HepG2 (cell line): ENCODE data around the gene TEX22. TPM values are rescaled to one million over a fixed set of nuclear protein-coding genes. Genes with fewer than 3 reads are reported as not detected.

Source experiments
- ATAC-seq: fragments of 200-7000 bp; cut with Tn5 transposase; 3 replicates; pipeline ENCODE4 v1.9.1; 2020; ENCODE audit warnings: mild to moderate bottlenecking, moderate library complexity
- BruUV-seq: library from RNA; stranded (reverse); fragments of 400-500 nt; replicated peaks from 2 replicates; lab custom pipeline; 2021; lab: Mats Ljungman, UMichigan
- CTCF ChIA-PET: fragments of 300-600 bp; formaldehyde crosslinking; extraction: SDS; loops from one replicate; lab custom pipeline; 2021; ENCODE audit warnings: low total read pairs, inconsistent platforms, low intra/inter-chr PET ratio; lab: Yijun Ruan, JAX
- POLR2A ChIA-PET: fragments of 350-600 bp; sonication (Branson Sonifier 250); formaldehyde crosslinking; loops from one replicate; lab custom pipeline; 2020; ENCODE audit warnings: antibody characterized with exemption, inconsistent platforms; lab: Yijun Ruan, JAX
- DNase-seq: peaks from one replicate; pipeline ENCODE4 v3.0.0-alpha.2; 2015; ENCODE audit warnings: low spot score
- FAIRE-seq: peaks from 3 replicates; lab custom pipeline; 2011; peaks lifted over from hg19 to GRCh38; lab: Jason Lieb, UNC
- H2AFZ ChIP-seq: one replicate; pipeline ENCODE4 v1.6.1; 2011; ENCODE audit warnings: low read length, inconsistent platforms
- H3K27ac ChIP-seq: fragments of 300-600 bp; 3 replicates; pipeline ENCODE4 v1.8.0; 2011; ENCODE audit warnings: mixed run types, mild to moderate bottlenecking, mixed read lengths, low read length, inconsistent platforms; ENCODE audit not compliant: insufficient read depth; ENCODE audit errors: extremely low read length
- H3K27me3 ChIP-seq, 2 experiments: fragments of 200-600 bp in 1 of 2; 2 replicates in 1 of 2; 3 replicates in 1 of 2; pipeline versions ENCODE4 v1.6.0 to v1.8.0; 2011; ENCODE audit warnings: low read length in 2 of 2, mild to moderate bottlenecking in 2 of 2, moderate library complexity in 2 of 2, inconsistent platforms in 1 of 2; ENCODE audit not compliant: insufficient read depth in 2 of 2, control insufficient read depth in 1 of 2
- H3K36me3 ChIP-seq, 2 experiments: fragments of 200-600 bp in 1 of 2; replicated peaks in 1 of 2; 2 replicates in 1 of 2; 3 replicates in 1 of 2; pipeline versions ENCODE4 v1.5.1 to v1.8.0; 2011; ENCODE audit warnings: low read length in 2 of 2, inconsistent platforms in 1 of 2; ENCODE audit not compliant: insufficient read depth in 2 of 2, control insufficient read depth in 1 of 2
- H3K4me1 ChIP-seq: 2 replicates; pipeline ENCODE4 v1.5.1; 2012; ENCODE audit warnings: low read length, inconsistent platforms; ENCODE audit not compliant: insufficient read depth
- H3K4me2 ChIP-seq: 2 replicates; pipeline ENCODE4 v1.6.0; 2011; ENCODE audit warnings: low read depth, low read length, inconsistent platforms
- H3K4me3 ChIP-seq, 3 experiments: fragments of 200-600 bp in 1 of 3; sonication (generic), shearing (Covaris generic) in 1 of 3; replicated peaks in 1 of 3; 2 replicates each; pipeline ENCODE4 v1.5.1; 2011 to 2016; ENCODE audit warnings: low read length in 3 of 3, inconsistent platforms in 2 of 3, low read depth in 2 of 3, mild to moderate bottlenecking in 2 of 3, control low read depth in 1 of 3, mixed read lengths in 1 of 3; ENCODE audit not compliant: insufficient read depth in 1 of 3
- H3K79me2 ChIP-seq: one replicate; pipeline ENCODE4 v1.6.1; 2011; ENCODE audit warnings: low read length, inconsistent platforms; ENCODE audit not compliant: insufficient read depth
- H3K9ac ChIP-seq: 2 replicates; pipeline ENCODE4 v1.6.0; 2011; ENCODE audit warnings: mild to moderate bottlenecking, low read depth, low read length, inconsistent platforms; ENCODE audit not compliant: insufficient read depth
- H3K9me3 ChIP-seq: 2 replicates; pipeline ENCODE4 v1.5.1; 2012; ENCODE audit warnings: mild to moderate bottlenecking, low read length
- H4K20me1 ChIP-seq: 2 replicates; pipeline ENCODE4 v1.6.0; 2011; ENCODE audit warnings: inconsistent platforms, mild to moderate bottlenecking, low read length, moderate library complexity; ENCODE audit not compliant: insufficient read depth
- AFF4 ChIP-seq: sonication (generic); formaldehyde crosslinking; IDR thresholded peaks from 2 replicates; pipeline ENCODE4 v1.4.0; 2020; ENCODE audit warnings: missing genetic modification reagents
- HNRNPL ChIP-seq: fragments of 200-400 bp; formaldehyde crosslinking; IDR thresholded peaks from 2 replicates; pipeline ENCODE4 v1.6.1; 2017; ENCODE audit warnings: mild to moderate bottlenecking, low read depth, low read length
- MXD3 ChIP-seq: IDR thresholded peaks from 2 replicates; pipeline ENCODE4 v1.6.1; 2016; ENCODE audit warnings: mild to moderate bottlenecking, missing biosample characterization, missing genetic modification reagents
- RBFOX2 ChIP-seq: fragments of 200-400 bp; formaldehyde crosslinking; IDR thresholded peaks from 2 replicates; pipeline ENCODE4 v1.6.1; 2017; ENCODE audit warnings: low read depth, mild to moderate bottlenecking, low read length
- RNF2 ChIP-seq: fragments of 450-650 bp; conservative IDR thresholded peaks from 2 replicates; pipeline ENCODE4 v1.6.1; 2016; ENCODE audit warnings: low read depth
- WGBS: methylation state at CpG from one replicate; pipeline ENCODE4 v1.1.6; 2017; ENCODE audit warnings: low lambda C conversion rate; 5-methylcytosine and 5-hydroxymethylcytosine counted together
- in situ Hi-C: cut with HindIII; loops from 2 replicates; pipeline ENCODE4 v1.10.0; 2017; ENCODE audit warnings: low pct_unique_long_range_greater_than_20kb; ENCODE audit not compliant: extremely low pct_ligation_motif_present
- intact Hi-C: fragments of 100-400 bp; cut with micrococcal nuclease; formaldehyde crosslinking; loops from one replicate; pipeline ENCODE4 v1.10.0; 2022; ENCODE audit not compliant: unreplicated experiment
- polyA plus RNA-seq, 8 experiments: library from polyadenylated mRNA; depleted of rRNA in 3 of 8; stranded (reverse) in 7 of 8; unstranded in 1 of 8; fragments of >200 nt; fragmentation: Illumina TruSeq in 4 of 8; extraction: Trizol in 4 of 8; gene quantifications; 2 replicates each; pipeline versions ENCODE4 v1.2.1 to v1.2.3, GENCODE V29; 2011 to 2016; ENCODE audit warnings: low read depth in 4 of 8, missing spikeins in 1 of 8, mixed read lengths in 1 of 8; ENCODE audit not compliant: insufficient read depth in 1 of 8
- total RNA-seq, 5 experiments: library from RNA; depleted of rRNA; stranded (reverse); fragments of >200 nt; fragmentation: Illumina TruSeq; extraction: Trizol; gene quantifications; 2 replicates each; pipeline ENCODE4 v1.2.3, GENCODE V29; 2016; ENCODE audit warnings: low read depth in 1 of 5

The TEX22 gene
- total and polyA plus RNA-seq, 2 of the 13 experiments (the other 11 are each of a cell fraction or from before 2014, with no cell fraction given) = 0.07 to 0.27 TPM

- Histone ChIP-seq H2AFZ (no peak overlapping the region), H3K9me3 (no peaks in the 10 kb centered on the region), H3K4me1 (no peaks in the 10 kb centered on the region)
- no peak; the same call in 2 of the 3 replicates for ATAC-seq
- TF ChIP-seq MXD3 (CRISPR knock-in tag) (no peak), HNRNPL (0 out of 2 replicates have a peak, but pooled peaks have one; percentile 23), RBFOX2 (peak; percentile 17; the same call in 1 of the 2 replicates), AFF4 (CRISPR knock-in tag) (no peak), RNF2 (no peak)
- TF ChIP-seq, all 625 proteins: peak for 2
- Histone ChIP-seq H3K27me3 (no peaks in the 10 kb centered on the region), H3K27ac (no peak overlapping the region), H3K79me2 (peaks cover 24% of the 10 kb centered on the region), H3K9ac (no peak overlapping the region), H4K20me1 (no peaks in the 10 kb centered on the region), H3K4me2 (no peak overlapping the region), H3K36me3 (peaks cover 10 to 35% of the 10 kb centered on the region in 2 experiments), H3K4me3 (no peak overlapping the region)
- FAIRE-seq (no peak), DNase-seq (no peak)
- WGBS = 98% methylated on average over 9 of the region's 15 CpGs
- BruUV-seq = no TSS peak
- ChIA-PET POLR2A (no interaction called here), CTCF (no interaction called here)
- intact Hi-C loops = no loop called here
- in situ Hi-C loops = no loop called here
Measured at GRCh38 chr14:105440554-105440900, 42.2 kb downstream of the TEX22 start.
